GM18505 (cell line): ENCODE results near the gene SLC22A24.
"Not testable (repeated sequence)": the region's sequence is repeated elsewhere in the genome, so short reads cannot be mapped to it uniquely, and the experiment has no call there.

Source experiments
- ATAC-seq: cut with Tn5 transposase; IDR thresholded peaks from one replicate; pipeline ENCODE4 v1.9.1; 2021; ENCODE audit not compliant: unreplicated experiment
- POLR2A ChIP-seq: IDR thresholded peaks from 4 replicates; pipeline ENCODE4 v1.6.1; 2011; ENCODE audit warnings: borderline replicate concordance; ENCODE audit not compliant: insufficient read depth, insufficient read length; ENCODE audit errors: extremely low read depth

The SLC22A24 gene

GRCh38 chr11:63144121-63144520, at the start of gene SLC22A24:
Gene SLC22A24 (minus strand): TSS chr11:63144221. CDS start chr11:63143779, 442 bp downstream.
- ATAC-seq: no peak
- no peak for TF ChIP-seq POLR2A

DNA sequence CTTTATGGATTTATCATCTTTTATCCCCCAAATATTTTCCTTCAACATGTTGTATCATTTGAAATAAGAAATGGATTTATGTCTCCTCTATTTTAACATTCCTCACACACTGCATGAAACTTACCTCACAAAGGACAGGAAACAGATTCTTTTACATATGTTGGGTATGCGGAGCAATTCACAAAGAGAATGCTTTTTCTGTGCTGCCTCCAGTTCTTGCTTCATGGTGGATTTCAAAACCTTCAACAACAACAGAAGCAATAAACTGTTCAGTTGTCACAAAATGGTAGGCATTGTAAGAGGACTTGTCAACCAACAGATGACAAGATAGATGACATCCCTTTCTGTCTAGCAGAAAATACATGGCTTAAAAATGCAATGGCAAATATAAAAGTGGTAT, 36.5 kb upstream of the SLC22A24 start:
- no peak for TF ChIP-seq POLR2A

GRCh38 chr11:63179432-63180041, 35.5 kb upstream of the SLC22A24 start:
- TF ChIP-seq POLR2A: no peak
- ATAC-seq: no peak

More for the DNA sequence above, 36.5 kb upstream of the SLC22A24 start:
- ATAC-seq: no peak

GRCh38 chr11:63177872-63178271, 33.9 kb upstream of the SLC22A24 start:
- no peak for ATAC-seq

GRCh38 chr11:63165706-63166310, 21.8 kb upstream of the SLC22A24 start:
- TF ChIP-seq POLR2A: no peak
- ATAC-seq: no peak

More at GRCh38 chr11:63177872-63178271, 33.9 kb upstream of the SLC22A24 start:
- no peak for TF ChIP-seq POLR2A

- no peak for TF ChIP-seq POLR2A
- no peak for ATAC-seq
These were observed 11.8 kb upstream of the SLC22A24 start for GRCh38 chr11:63155794-63156193.

- no peak for ATAC-seq
- no peak for TF ChIP-seq POLR2A
These were observed 2.6 kb upstream of the SLC22A24 start for GRCh38 chr11:63146581-63146980.

GRCh38 chr11:63142459-63142858, 1.6 kb downstream of the SLC22A24 start:
- no peak for ATAC-seq
- no peak for TF ChIP-seq POLR2A

- ATAC-seq: no peak
- TF ChIP-seq POLR2A: no peak
These were observed 10.8 kb downstream of the SLC22A24 start for GRCh38 chr11:63132985-63133775.

GRCh38 chr11:63099555-63099954, 44.5 kb downstream of the SLC22A24 start:
- no peak for TF ChIP-seq POLR2A
- no peak for ATAC-seq

- no peak for ATAC-seq
- TF ChIP-seq POLR2A: no peak
These were observed 63.3 kb downstream of the SLC22A24 start for GRCh38 chr11:63080682-63081081.

DNA sequence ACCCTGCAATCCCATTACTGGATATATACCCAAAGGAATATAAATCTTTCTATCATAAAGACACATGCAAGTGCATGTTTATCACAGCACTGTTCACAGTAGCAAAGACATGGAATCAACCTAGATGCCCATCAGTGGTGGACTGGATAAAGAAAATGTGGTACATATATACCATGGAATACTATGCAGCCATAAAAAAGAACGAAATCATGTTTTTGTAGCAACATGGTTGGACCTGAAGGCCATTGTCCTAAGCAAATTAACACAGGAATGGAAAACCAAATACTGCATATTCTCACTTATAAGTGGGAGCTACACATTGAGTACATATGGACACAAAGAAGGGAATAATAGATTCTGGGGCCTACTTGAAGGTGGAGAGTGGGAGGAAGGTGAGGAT, 97.8 kb downstream of the SLC22A24 start:
- ATAC-seq: not testable (repeated sequence)

- TF ChIP-seq POLR2A: no peak
- ATAC-seq: no peak
These were observed 101.4 kb downstream of the SLC22A24 start for GRCh38 chr11:63042596-63042995.

DNA sequence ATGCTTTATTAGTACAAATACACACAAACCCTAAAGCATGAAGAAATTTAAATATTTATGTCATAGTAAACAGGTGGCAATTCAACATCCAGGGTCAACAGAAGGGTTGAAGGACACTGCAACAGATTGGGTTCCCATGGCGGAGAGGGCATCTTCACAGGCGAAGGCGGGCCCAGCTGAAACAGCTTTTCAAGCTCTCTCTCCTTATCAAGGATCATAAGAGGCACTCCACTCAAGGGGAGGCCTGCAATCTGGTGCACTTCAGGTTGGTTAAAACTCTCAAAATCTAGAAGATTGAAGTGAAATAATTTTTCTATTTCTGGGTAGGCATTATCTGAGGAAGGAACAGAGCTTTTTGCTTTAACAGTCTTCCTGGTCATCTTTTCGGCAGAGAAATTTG, 111.6 kb downstream of the SLC22A24 start:
- no peak for TF ChIP-seq POLR2A

More for the DNA sequence above, 111.6 kb downstream of the SLC22A24 start:
- no peak for ATAC-seq
